RWPE1 (cell line): ENCODE measurements around the gene SIM1.

Source experiments
- CTCF ChIA-PET: fragments of 350-600 bp; sonication (Branson Sonifier 250); formaldehyde crosslinking; extraction: SDS; loops from one replicate; lab custom pipeline; 2021; lab: Yijun Ruan, JAX
- POLR2A ChIA-PET: fragments of 400-600 bp; formaldehyde crosslinking; extraction: SDS; loops from one replicate; lab custom pipeline; 2020; ENCODE audit warnings: antibody characterized with exemption; ENCODE audit not compliant: low non-redundant PET; lab: Yijun Ruan, JAX
- DNase-seq: peaks from one replicate; pipeline ENCODE4 v3.0.0; 2012; ENCODE audit warnings: low spot score
- H3K27ac ChIP-seq: fragments of 450-650 bp; 2 replicates; pipeline ENCODE4 v1.5.1; 2017
- TF ChIP-seq, protein P1 (sequence below): fragments of 450-650 bp; conservative IDR thresholded peaks from 2 replicates; pipeline ENCODE4 v1.5.1; 2017; ENCODE audit warnings: low read depth, mild to moderate bottlenecking

Gene SIM1

DNA sequence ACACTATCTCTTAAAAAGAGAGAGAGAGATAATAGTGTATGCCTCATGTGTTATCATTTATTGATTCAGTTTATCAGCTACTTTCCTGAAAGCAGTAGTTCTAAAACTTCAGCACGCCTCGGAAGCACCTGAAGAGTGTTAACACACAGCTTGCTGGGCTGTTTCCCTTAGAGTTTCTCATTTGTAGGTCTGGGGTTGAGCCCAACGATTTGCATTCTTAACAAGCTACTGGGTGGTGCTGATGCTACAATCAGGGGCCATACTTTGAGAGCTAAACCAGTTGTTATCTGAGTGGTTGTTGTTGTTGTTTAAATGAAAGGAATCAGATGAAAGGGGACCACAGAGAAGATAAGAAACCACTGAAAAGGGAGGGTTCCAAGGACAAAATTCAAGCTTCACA, 32.6 kb downstream of the SIM1 start:
- TF ChIP-seq, protein P1, sequence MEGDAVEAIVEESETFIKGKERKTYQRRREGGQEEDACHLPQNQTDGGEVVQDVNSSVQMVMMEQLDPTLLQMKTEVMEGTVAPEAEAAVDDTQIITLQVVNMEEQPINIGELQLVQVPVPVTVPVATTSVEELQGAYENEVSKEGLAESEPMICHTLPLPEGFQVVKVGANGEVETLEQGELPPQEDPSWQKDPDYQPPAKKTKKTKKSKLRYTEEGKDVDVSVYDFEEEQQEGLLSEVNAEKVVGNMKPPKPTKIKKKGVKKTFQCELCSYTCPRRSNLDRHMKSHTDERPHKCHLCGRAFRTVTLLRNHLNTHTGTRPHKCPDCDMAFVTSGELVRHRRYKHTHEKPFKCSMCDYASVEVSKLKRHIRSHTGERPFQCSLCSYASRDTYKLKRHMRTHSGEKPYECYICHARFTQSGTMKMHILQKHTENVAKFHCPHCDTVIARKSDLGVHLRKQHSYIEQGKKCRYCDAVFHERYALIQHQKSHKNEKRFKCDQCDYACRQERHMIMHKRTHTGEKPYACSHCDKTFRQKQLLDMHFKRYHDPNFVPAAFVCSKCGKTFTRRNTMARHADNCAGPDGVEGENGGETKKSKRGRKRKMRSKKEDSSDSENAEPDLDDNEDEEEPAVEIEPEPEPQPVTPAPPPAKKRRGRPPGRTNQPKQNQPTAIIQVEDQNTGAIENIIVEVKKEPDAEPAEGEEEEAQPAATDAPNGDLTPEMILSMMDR, result no peak
- DNase-seq, result no peak
- no peak overlapping the region for H3K27ac ChIP-seq
- CTCF ChIA-PET, result interaction anchor here (0.6 to 1.1 kb wide), 2 partner anchors 316 to 1027 kb away, joined by 3 to 4 read pairs; no protein-coding TSS in a partner anchor
- POLR2A ChIA-PET, result no interaction called here

- ChIA-PET POLR2A (no interaction called here), CTCF (no interaction called here)
- DNase-seq, result no peak
- TF ChIP-seq, protein P1, result no peak
- H3K27ac ChIP-seq, result no peak overlapping the region
These were observed 33.8 kb downstream of the SIM1 start for GRCh38 chr6:100430962-100431361.

- DNase-seq, result no peak
- ChIA-PET POLR2A (no interaction called here), CTCF (no interaction called here)
- TF ChIP-seq, protein P1, result no peak
- H3K27ac ChIP-seq, result no peak overlapping the region
These were observed 37.3 kb downstream of the SIM1 start for GRCh38 chr6:100427452-100427851.

GRCh38 chr6:100426744-100427338, 37.9 kb downstream of the SIM1 start:
- CTCF ChIA-PET, result no interaction called here
- POLR2A ChIA-PET, result no interaction called here
- no peak for DNase-seq

DNA sequence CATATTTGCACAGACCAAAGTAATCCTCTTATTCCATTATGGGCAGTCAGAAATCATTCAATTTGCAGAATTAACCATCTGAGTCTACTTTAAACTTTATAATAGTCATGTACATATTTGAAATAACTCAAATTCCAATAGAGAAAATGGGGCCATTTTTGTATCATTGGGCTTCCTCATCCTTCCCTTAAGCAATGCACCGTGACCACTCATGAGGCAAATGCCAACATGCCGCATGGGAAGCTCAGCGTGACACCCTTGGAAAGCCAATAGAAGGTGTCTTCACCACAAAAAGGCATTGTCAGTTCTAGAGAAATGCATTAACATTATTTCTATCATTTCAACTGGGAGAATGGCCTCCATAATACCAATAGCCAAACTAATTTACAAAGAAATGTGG, 38.5 kb downstream of the SIM1 start:
- no peak overlapping the region for H3K27ac ChIP-seq
- POLR2A ChIA-PET, result no interaction called here
- CTCF ChIA-PET, result interaction anchor here (0.6 kb wide), 1 partner anchor 38 kb away, joined by 3 read pairs; no protein-coding TSS in a partner anchor
- TF ChIP-seq, protein P1, result no peak
- no peak for DNase-seq

More at GRCh38 chr6:100426744-100427338, 37.9 kb downstream of the SIM1 start:
- no peak overlapping the region for H3K27ac ChIP-seq
- TF ChIP-seq, protein P1, result no peak

DNA sequence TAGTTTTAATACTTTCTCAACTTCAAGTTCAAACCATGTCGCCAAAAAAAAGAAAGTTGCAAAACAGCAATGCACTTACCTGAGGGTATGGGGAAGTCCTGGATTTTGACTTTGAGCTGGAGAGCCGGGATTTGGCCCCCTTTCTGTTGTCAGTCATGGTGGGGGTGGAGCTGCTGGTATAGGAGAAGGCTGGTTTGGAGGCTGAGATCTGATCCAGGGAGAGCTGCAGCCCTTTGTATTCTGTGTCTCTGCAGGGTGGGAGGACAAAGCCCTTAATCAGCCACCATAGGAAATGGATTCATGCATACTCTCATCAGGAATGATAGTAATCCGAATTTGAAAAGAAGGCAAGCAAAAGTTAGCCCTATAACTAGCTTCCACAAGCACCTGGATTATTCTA, 44.0 kb downstream of the SIM1 start:
- POLR2A ChIA-PET, result no interaction called here
- TF ChIP-seq, protein P1, result no peak
- CTCF ChIA-PET, result interaction anchor here (0.6 to 0.8 kb wide), 2 partner anchors 40 to 395 kb away, joined by 3 read pairs; no protein-coding TSS in a partner anchor
- no peak for DNase-seq
- no peak overlapping the region for H3K27ac ChIP-seq
